GM12891 (cell line): ENCODE results near the gene SCUBE1.

Experiments
- DNase-seq: peaks from one replicate; pipeline ENCODE4 v3.0.0; 2011; ENCODE audit warnings: low spot score; ENCODE audit not compliant: insufficient read length
- FAIRE-seq: peaks from 2 replicates; lab custom pipeline; 2011; peaks lifted over from hg19 to GRCh38; lab: Jason Lieb, UNC
- PAX5 ChIP-seq: IDR thresholded peaks from 2 replicates; pipeline ENCODE4 v1.6.1; 2011; ENCODE audit warnings: low read length, moderate library complexity, mild to moderate bottlenecking; ENCODE audit not compliant: insufficient read depth, severe bottlenecking
- POLR2A ChIP-seq: IDR thresholded peaks from 2 replicates; pipeline ENCODE4 v1.6.1; 2011; ENCODE audit warnings: low read depth, low read length, control low read depth
- POLR2AphosphoS5 ChIP-seq: IDR thresholded peaks from 2 replicates; pipeline ENCODE4 v1.6.1; 2011; ENCODE audit warnings: low read depth, low read length, control low read depth
- POU2F2 ChIP-seq: IDR thresholded peaks from 2 replicates; pipeline ENCODE4 v1.6.1; 2011; ENCODE audit warnings: low read depth, mild to moderate bottlenecking, control low read depth, low read length, moderate library complexity
- SPI1 ChIP-seq: IDR thresholded peaks from 2 replicates; pipeline ENCODE4 v1.6.1; 2011; ENCODE audit warnings: low read depth, low read length, control low read depth
- TAF1 ChIP-seq: IDR thresholded peaks from 2 replicates; pipeline ENCODE4 v1.6.1; 2011; ENCODE audit warnings: low read depth, low read length, control low read depth

SCUBE1 gene

GRCh38 chr22:43267332-43267980 is 75.7 kb downstream of the SCUBE1 start:
- FAIRE-seq = no peak
- TF ChIP-seq TAF1 (no peak), PAX5 (no peak), POLR2A (no peak)
- DNase-seq = no peak

- DNase-seq (no peak), FAIRE-seq (no peak)
- no peak for TF ChIP-seq POU2F2
- TF ChIP-seq TAF1 = no peak
- no peak for TF ChIP-seq PAX5
- no peak for TF ChIP-seq POLR2AphosphoS5
These were observed 77.1 kb downstream of the SCUBE1 start for GRCh38 chr22:43266076-43266475.

DNA sequence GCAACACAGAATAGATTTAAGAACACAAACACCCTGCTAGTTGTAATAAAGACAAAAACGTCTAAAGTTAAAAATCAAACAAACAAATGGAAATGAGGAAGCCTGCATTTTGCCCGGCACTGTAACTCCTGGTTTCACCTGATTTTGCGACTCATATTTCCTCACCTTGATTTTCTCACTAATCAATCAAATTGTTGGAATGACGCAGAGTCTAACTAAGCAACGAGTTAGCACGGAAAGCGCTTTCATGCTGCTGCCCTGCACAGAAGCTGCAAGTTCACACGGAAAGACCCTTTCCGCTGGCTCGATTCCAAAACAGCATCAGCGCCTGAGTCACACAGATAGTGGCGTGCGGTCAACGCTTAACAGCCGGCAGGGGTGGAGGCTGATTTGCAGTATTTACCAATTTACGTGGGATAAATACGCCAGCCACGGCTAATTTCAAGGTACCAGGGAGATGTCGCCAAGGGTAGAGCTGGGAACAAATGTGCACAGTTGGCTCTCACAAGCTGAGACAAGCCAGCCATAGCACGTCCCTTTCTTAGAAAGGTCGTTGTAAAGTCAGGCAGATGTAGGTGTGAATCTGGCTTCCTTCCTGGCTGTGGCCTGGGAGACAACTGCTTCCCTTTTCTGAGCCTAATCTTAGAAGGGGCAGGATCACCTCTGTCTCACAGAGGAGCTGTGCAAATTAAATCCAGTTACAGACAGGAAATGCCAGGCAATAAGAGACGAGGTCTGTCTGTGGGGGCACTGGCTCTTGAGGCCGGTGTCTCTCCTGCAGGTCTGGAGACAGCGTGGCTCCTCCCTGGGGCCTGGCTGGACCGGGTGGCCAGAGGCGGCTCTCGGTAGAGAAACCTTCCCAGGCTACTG is 79.3 kb downstream of the SCUBE1 start:
- peak; percentile 99 for FAIRE-seq
- TF ChIP-seq SPI1 (peak; percentile 55; the same call in 1 of the 2 replicates), POU2F2 (0 out of 2 replicates have a peak, but pooled peaks have one; percentile 38), POLR2A (no peak), TAF1 (no peak), POLR2AphosphoS5 (0 out of 2 replicates have a peak, but pooled peaks have one; percentile 56), PAX5 (no peak)
- peak; percentile 77 for DNase-seq

DNA sequence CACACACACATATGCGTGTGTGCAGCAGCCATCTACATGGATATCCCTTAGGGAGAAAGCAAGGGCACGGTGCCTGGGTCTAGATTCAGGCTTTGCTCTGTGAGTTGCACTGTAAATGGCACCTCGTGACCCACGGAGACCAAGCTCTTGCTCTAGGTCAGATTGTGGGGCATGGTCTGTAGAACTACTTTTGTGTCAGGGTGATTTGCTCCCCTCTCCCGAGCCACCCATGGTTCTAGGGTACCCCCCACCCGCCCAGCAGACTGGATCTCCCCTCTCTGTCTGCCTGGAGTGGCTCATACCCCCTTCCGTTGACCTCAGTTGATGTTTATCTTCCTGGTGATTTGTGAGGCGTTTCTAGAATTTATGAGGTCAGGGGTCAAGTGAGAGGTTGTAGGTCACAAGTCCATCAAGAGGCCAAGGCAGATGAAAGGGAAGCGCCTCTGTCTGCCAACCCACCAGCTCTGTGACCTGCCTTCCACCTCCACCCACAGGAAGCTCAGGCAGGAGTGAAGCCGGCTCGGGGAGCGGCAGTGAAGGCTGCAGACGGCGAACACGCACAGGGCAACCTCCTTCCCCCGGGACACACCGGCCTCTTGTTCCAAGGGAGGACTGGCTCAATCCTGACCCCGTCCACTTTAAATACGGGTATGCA is 80.1 kb downstream of the SCUBE1 start:
- DNase-seq (peak; percentile 57), FAIRE-seq (no peak)
- TF ChIP-seq PAX5 = no peak
- no peak for TF ChIP-seq POLR2A
- no peak for TF ChIP-seq POLR2AphosphoS5
- TF ChIP-seq TAF1 = no peak
- TF ChIP-seq SPI1 = no peak
- TF ChIP-seq POU2F2 = no peak

DNA sequence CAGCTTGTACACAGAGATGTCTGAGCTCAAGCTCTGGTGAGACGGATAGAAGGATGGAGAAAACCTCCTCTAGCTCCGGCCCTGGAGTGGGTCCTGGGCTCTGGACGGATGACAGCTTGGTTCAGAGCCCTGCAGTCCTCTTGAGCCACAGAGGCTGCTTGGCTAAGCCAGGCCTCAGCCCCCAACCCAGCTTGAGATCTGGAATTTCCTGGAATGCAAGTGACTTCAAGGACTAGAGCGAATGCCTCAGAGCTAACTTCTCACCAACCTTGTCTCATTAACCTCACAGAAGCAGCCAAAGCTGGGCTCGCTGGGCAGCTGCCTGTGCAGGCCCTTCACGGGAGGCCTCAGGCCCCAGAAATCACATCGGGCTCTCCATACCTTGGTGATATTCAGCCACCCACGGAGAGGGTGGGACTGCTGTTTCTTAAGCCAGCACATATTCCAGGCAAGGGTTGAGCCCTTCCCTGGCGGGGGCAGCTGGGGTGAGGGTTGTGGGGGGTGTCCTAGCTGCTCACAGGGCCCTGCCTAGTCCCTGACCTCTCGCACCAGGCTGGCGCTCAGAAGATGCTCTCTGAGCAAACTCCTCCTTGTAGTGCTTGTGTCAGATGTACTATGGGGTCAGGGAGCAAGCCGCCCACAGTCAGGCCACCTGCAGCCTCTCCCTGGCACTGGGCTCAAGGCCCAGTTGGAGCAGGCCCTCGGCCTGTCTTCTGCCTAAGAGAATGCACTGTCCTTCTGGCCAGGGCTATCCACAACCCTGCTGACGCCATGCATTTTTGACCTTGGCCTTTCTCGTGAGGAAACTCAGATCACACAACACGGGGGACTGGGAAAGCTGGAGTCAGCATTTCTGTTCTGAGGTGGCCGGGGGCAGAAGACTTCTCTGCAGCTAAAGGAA is 82.6 kb downstream of the SCUBE1 start:
- no peak for FAIRE-seq
- TF ChIP-seq POLR2A (no peak), TAF1 (no peak), POU2F2 (no peak), PAX5 (no peak), POLR2AphosphoS5 (no peak), SPI1 (no peak)
- no peak for DNase-seq

GRCh38 chr22:43257961-43258360 is 85.2 kb downstream of the SCUBE1 start:
- TF ChIP-seq PAX5 (no peak), POLR2AphosphoS5 (no peak), POU2F2 (no peak), SPI1 (no peak), TAF1 (no peak), POLR2A (no peak)
- FAIRE-seq (no peak), DNase-seq (no peak)

DNA sequence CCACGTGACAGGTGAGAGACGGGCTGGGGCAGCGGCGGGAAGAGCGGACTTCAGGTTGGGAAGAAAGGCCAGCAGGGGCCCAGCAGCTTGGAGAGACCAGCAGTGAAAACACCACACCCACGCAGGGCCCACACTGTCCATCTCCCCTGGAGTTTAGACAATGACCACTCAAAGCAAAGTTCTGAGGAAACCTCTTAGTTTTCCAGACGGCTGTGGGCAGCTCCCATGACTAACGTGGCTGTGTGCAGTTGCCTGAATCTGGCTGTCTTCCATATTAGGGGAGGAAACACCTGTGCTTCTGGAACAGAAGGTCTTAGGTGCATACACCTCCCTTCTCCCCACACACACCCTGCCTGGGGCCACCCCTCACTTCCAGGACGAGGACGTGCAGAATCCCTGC is 85.6 kb downstream of the SCUBE1 start:
- FAIRE-seq = no peak
- no peak for DNase-seq
- TF ChIP-seq POU2F2 (no peak), TAF1 (no peak), POLR2AphosphoS5 (no peak), SPI1 (no peak), POLR2A (no peak), PAX5 (no peak)

- no peak for DNase-seq
- TF ChIP-seq POU2F2 (no peak), POLR2A (no peak), TAF1 (no peak), POLR2AphosphoS5 (no peak), PAX5 (no peak), SPI1 (no peak)
- peak; percentile 35 for FAIRE-seq
These were observed 86.1 kb downstream of the SCUBE1 start for GRCh38 chr22:43256976-43257545.
